MCF 10A (cell line): ENCODE measurements around the gene CAST. TPM values are rescaled to one million over a fixed set of nuclear protein-coding genes. Genes with fewer than 3 reads are reported as not detected.

ENCODE experiments used
- BruUV-seq: library from RNA; stranded (reverse); fragments of 400-500 nt; replicated peaks from 2 replicates; lab custom pipeline; 2021; lab: Mats Ljungman, UMichigan
- CTCF ChIA-PET: fragments of 300-600 bp; sonication (Branson Sonifier 250); formaldehyde crosslinking; extraction: SDS; loops from one replicate; lab custom pipeline; 2021; ENCODE audit warnings: antibody characterized with exemption, inconsistent platforms; lab: Yijun Ruan, JAX
- POLR2A ChIA-PET: fragments of 300-600, 350-650 bp; sonication (Branson Sonifier 250); formaldehyde crosslinking; extraction: SDS; loops from one replicate; lab custom pipeline; 2020; ENCODE audit warnings: antibody characterized with exemption, inconsistent platforms; lab: Yijun Ruan, JAX
- DNase-seq: peaks from one replicate; pipeline ENCODE4 v3.0.0-alpha.2; 2018; ENCODE audit not compliant: unreplicated experiment
- H3K27ac Mint-ChIP-seq: one replicate; pipeline ENCODE4 v1.8.0; 2022; ENCODE audit warnings: mild to moderate bottlenecking, low read depth, mixed read lengths; ENCODE audit not compliant: unreplicated experiment
- H3K27me3 Mint-ChIP-seq: one replicate; pipeline ENCODE4 v1.8.0; 2022; ENCODE audit warnings: mixed read lengths; ENCODE audit not compliant: insufficient read depth, unreplicated experiment
- H3K36me3 Mint-ChIP-seq: one replicate; pipeline ENCODE4 v1.8.0; 2022; ENCODE audit warnings: mild to moderate bottlenecking, moderate library complexity, mixed read lengths; ENCODE audit not compliant: insufficient read depth, unreplicated experiment
- H3K4me1 Mint-ChIP-seq: one replicate; pipeline ENCODE4 v1.8.0; 2022; ENCODE audit warnings: mixed read lengths; ENCODE audit not compliant: insufficient read depth, unreplicated experiment
- H3K4me3 Mint-ChIP-seq: one replicate; pipeline ENCODE4 v1.8.0; 2022; ENCODE audit warnings: mild to moderate bottlenecking, moderate library complexity, mixed read lengths; ENCODE audit not compliant: unreplicated experiment
- H3K9me3 Mint-ChIP-seq: one replicate; pipeline ENCODE4 v1.8.0; 2022; ENCODE audit warnings: mixed read lengths; ENCODE audit not compliant: unreplicated experiment
- intact Hi-C: fragments of 100-400 bp; cut with micrococcal nuclease; formaldehyde crosslinking; loops from 2 replicates; pipeline ENCODE4 v1.14.1; 2022
- total RNA-seq: library from RNA; stranded (reverse); gene quantifications from 2 replicates; pipeline ENCODE4 v1.2.3, GENCODE V29; 2022
- TF ChIP-seq, protein P1 (sequence below): fragments of 200-600 bp; IDR thresholded peaks from one replicate; pipeline ENCODE4 v1.8.0; 2022; ENCODE audit warnings: antibody characterized with exemption, mild to moderate bottlenecking; ENCODE audit not compliant: unreplicated experiment

Gene CAST
- total RNA-seq, 1 experiment from 2014 or later = 351 TPM

DNA sequence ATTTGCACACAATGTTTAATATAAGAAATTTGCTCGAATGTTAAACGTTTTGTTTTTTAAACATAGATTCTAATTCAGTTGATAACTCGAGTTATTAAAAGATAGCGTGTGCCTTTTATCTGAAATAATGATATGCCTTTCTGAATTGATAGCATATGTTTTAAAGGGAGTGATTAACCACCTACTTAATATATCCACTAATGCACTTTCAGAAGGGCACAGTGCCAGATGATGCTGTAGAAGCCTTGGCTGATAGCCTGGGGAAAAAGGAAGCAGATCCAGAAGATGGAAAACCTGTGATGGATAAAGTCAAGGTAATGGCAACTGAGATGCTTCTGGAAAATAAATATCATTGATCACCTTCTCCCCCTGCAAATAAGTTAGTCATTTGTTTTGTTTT, 91.7 kb downstream of the CAST start:
- CTCF ChIA-PET = interaction anchor here (0.7 to 1.3 kb wide), 5 partner anchors 23 to 409 kb away, joined by 3 to 5 read pairs (median 3); no protein-coding TSS in a partner anchor
- TF ChIP-seq, protein P1, sequence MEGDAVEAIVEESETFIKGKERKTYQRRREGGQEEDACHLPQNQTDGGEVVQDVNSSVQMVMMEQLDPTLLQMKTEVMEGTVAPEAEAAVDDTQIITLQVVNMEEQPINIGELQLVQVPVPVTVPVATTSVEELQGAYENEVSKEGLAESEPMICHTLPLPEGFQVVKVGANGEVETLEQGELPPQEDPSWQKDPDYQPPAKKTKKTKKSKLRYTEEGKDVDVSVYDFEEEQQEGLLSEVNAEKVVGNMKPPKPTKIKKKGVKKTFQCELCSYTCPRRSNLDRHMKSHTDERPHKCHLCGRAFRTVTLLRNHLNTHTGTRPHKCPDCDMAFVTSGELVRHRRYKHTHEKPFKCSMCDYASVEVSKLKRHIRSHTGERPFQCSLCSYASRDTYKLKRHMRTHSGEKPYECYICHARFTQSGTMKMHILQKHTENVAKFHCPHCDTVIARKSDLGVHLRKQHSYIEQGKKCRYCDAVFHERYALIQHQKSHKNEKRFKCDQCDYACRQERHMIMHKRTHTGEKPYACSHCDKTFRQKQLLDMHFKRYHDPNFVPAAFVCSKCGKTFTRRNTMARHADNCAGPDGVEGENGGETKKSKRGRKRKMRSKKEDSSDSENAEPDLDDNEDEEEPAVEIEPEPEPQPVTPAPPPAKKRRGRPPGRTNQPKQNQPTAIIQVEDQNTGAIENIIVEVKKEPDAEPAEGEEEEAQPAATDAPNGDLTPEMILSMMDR = no peak
- POLR2A ChIA-PET = interaction anchor here (1.1 kb wide), 2 partner anchors 9 to 15 kb away, joined by 4 read pairs; no protein-coding TSS in a partner anchor
- Mint-ChIP-seq H3K36me3 (peaks cover 90% of the 10 kb centered on the region), H3K27me3 (no peaks in the 10 kb centered on the region), H3K27ac (no peak overlapping the region), H3K4me1 (no peaks in the 10 kb centered on the region), H3K4me3 (no peak overlapping the region), H3K9me3 (no peaks in the 10 kb centered on the region)
- intact Hi-C loops = no loop called here
- no TSS peak for BruUV-seq
- DNase-seq = no peak

DNA sequence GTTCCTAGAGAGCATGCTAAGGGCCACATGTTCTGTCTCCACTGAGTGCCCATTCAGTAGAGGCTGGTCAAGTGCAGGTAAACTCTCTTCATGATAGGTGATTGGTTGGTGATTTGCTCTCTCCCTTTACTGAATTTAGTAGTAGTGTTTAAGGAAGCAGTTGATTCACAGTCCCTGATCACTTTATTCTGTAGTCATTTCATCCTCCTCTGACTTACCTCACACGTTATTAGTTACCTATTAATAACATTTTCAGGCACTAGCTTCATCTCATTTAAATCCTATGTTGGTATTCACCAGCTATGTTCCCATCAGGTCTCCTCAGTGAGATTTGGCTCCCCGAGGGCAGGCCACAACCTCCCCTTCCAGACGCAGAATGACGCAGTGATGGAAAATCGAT, 93.7 kb downstream of the CAST start:
- POLR2A ChIA-PET = no interaction called here
- H3K4me3 Mint-ChIP-seq = no peak overlapping the region
- H3K9me3 Mint-ChIP-seq = no peaks in the 10 kb centered on the region
- intact Hi-C loops = no loop called here
- H3K36me3 Mint-ChIP-seq = peaks cover 85% of the 10 kb centered on the region
- TF ChIP-seq, protein P1 = no peak
- no peaks in the 10 kb centered on the region for H3K4me1 Mint-ChIP-seq
- no TSS peak for BruUV-seq
- CTCF ChIA-PET = interaction anchor here (1.7 kb wide), 1 partner anchor 406 kb away, joined by 9 read pairs; no protein-coding TSS in a partner anchor
- H3K27me3 Mint-ChIP-seq = no peaks in the 10 kb centered on the region
- no peak overlapping the region for H3K27ac Mint-ChIP-seq
- no peak for DNase-seq

DNA sequence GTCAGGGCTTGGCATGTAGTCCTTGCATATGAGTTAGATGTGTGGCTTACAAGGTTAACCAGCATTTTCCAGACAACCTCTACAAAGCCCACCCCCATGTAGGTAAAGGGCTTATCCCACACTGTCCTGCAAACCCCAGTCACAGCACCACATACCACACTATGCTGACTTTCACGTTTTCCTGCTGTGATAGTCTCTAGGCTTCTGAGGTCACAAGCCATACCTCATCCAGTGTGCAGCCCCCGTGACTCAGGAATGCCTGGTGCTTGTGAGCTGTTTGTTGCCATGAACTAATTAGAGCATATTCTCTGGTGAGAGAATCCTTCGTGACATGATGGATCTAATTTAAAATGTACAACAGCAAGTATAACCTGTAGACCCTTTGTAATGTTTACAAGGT, 94.8 kb downstream of the CAST start:
- H3K27me3 Mint-ChIP-seq = no peaks in the 10 kb centered on the region
- no peak for DNase-seq
- H3K4me3 Mint-ChIP-seq = no peak overlapping the region
- ChIA-PET CTCF (interaction anchor here (0.6 to 1.7 kb wide), 4 partner anchors 12 to 405 kb away, joined by 3 to 9 read pairs (median 6); no protein-coding TSS in a partner anchor), POLR2A (no interaction called here)
- intact Hi-C loops = no loop called here
- no TSS peak for BruUV-seq
- H3K27ac Mint-ChIP-seq = no peak overlapping the region
- H3K4me1 Mint-ChIP-seq = no peaks in the 10 kb centered on the region
- H3K9me3 Mint-ChIP-seq = no peaks in the 10 kb centered on the region
- TF ChIP-seq, protein P1 = no peak
- H3K36me3 Mint-ChIP-seq = peaks cover 88% of the 10 kb centered on the region

DNA sequence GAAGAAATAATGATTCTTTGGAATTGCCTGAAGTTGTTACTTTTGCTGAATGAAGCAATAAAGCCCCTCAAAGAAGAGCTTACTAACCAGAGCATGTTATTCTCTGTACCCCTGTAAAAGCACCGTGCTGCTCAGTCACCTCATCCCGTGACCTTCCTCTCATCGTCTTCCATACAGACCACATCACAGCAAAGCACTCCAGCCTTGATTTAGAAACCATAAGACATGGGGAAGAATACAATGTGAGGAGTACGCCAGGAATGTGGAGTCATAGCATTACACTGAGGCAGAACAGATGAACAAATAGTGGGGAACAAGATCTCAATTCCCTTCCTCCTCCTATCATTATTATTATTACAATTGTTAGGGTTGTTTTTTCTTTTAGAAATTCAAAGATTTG, 96.4 kb downstream of the CAST start:
- Mint-ChIP-seq H3K4me3 (no peak overlapping the region), H3K27me3 (no peaks in the 10 kb centered on the region), H3K36me3 (peaks cover 94% of the 10 kb centered on the region), H3K9me3 (no peaks in the 10 kb centered on the region), H3K27ac (no peak overlapping the region), H3K4me1 (no peaks in the 10 kb centered on the region)
- ChIA-PET CTCF (no interaction called here), POLR2A (no interaction called here)
- intact Hi-C loops = no loop called here
- no peak for DNase-seq
- no TSS peak for BruUV-seq
- TF ChIP-seq, protein P1 = no peak
